ENCODE results near the gene PTK7. TPM values are rescaled to one million over a fixed set of nuclear protein-coding genes. Genes with fewer than 3 reads are reported as not detected.

Gene PTK7
- total and polyA plus RNA-seq, 2 of the 8 experiments (the other 6 are each of a cell fraction or from before 2014, with no cell fraction given), result 110 to 138 TPM

DNA sequence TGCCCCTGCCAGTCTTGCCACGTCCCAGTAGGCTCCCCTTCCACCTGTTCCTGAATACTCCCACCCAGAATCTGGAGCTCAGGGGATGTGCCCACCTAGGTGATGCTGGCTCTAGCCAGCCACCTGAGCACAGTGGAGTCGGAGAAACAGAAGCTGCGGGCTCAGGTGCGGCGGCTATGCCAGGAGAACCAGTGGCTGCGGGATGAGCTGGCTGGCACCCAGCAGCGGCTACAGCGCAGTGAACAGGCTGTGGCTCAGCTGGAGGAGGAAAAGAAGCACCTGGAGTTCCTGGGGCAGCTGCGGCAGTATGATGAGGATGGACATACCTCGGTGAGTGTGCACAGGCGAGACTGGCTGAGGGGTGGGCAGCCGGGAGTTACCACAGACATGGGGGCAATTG, 13.3 kb upstream of the PTK7 start:
- POLR2A ChIA-PET (ENCODE audit: partially characterized antibody), result interaction anchor here (0.6 to 3.2 kb wide), 3 partner anchors 11 to 889 kb away, joined by 3 to 17 read pairs (median 3); partner anchors contain the start of gene PTK7

More for the DNA sequence above, 13.3 kb upstream of the PTK7 start:
- Histone ChIP-seq H4K8ac (ENCODE audit: extremely low read depth, insufficient read depth, low read length) (no peak overlapping the region), H3K79me1 (ENCODE audit: low read depth, low read length) (peaks cover 10% of the 10 kb centered on the region), H4K5ac (ENCODE audit: insufficient read length, low read depth, low read length) (no peak overlapping the region), H2AFZ (ENCODE audit: low read length) (no peak overlapping the region), H4K20me1 (replicated peaks in 1 of 2; ENCODE audit: control insufficient read depth in 1 of 2, insufficient read depth in 2 of 2, low read length in 2 of 2) (no peaks in the 10 kb centered on the region), H3K9ac (replicated peaks in 1 of 4; ENCODE audit: extremely low read depth in 1 of 4, low read depth in 3 of 4, low read length in 3 of 4) (no peak overlapping the region), H3K9me3 (ENCODE audit: insufficient read depth in 2 of 2, low read depth in 1 of 2, low read length in 1 of 2) (no peaks in the 10 kb centered on the region), H2BK5ac (ENCODE audit: low read depth, low read length) (no peak overlapping the region), H3K79me2 (ENCODE audit: control insufficient read depth in 1 of 2, insufficient read depth in 2 of 2, low read length in 2 of 2) (peaks cover 6 to 13% of the 10 kb centered on the region in 2 experiments; a peak in 3 of 4 replicates), H2BK120ac (replicated peaks; ENCODE audit: low read depth, low read length) (no peak overlapping the region), H3K23me2 (ENCODE audit: low read depth, low read length) (peaks cover 10% of the 10 kb centered on the region; the same call in 1 of the 2 replicates), H3K18ac (ENCODE audit: extremely low read depth, low read length) (no peak overlapping the region), H3K23ac (ENCODE audit: insufficient read length) (no peak overlapping the region), H4K91ac (replicated peaks; ENCODE audit: insufficient read length, low read length) (no peak overlapping the region), H3K4me2 (ENCODE audit: insufficient read depth in 1 of 2, low read depth in 2 of 2, low read length in 2 of 2) (no peak overlapping the region), H3K4ac (replicated peaks; ENCODE audit: insufficient read length, low read depth, low read length) (no peak overlapping the region), H3K14ac (ENCODE audit: insufficient read length) (no peak overlapping the region), H2BK20ac (ENCODE audit: low read length) (no peak overlapping the region), H3K4me3 (ENCODE audit: extremely low read depth in 1 of 4, insufficient read depth in 2 of 4, low read depth in 3 of 4, low read length in 4 of 4) (no peak overlapping the region), H3K4me1 (replicated peaks in 1 of 4; ENCODE audit: control insufficient read depth in 3 of 4, insufficient read depth in 4 of 4, low read length in 3 of 4) (peaks cover 4 to 10% (median 5%) of the 10 kb centered on the region in 4 experiments; a peak in 5 of 7 replicates), H3K27ac (ENCODE audit: low read depth, low read length) (no peak overlapping the region), H3K36me3 (ENCODE audit: control insufficient read depth in 2 of 4, insufficient read depth in 4 of 4, low read length in 3 of 4) (peaks cover 0 to 2% (median under 1%) of the 10 kb centered on the region in 4 experiments; a peak in 4 of 8 replicates), H2AK5ac (ENCODE audit: low read depth, low read length) (no peak overlapping the region), H3K56ac (replicated peaks; ENCODE audit: insufficient read length, low read depth, low read length) (no peak overlapping the region), H3K27me3 (replicated peaks in 1 of 4; ENCODE audit: control insufficient read depth in 3 of 4, extremely low read depth in 1 of 4, insufficient read depth in 3 of 4, low read length in 3 of 4) (no peaks in the 10 kb centered on the region), H2BK15ac (ENCODE audit: low read length) (no peak overlapping the region), H2BK12ac (ENCODE audit: low read depth, low read length) (no peak overlapping the region)
- DNase-seq (ENCODE audit: low read depth in 1 of 2, low spot score in 2 of 2) (no peak), FAIRE-seq (no peak)
- 93% methylated on average over 12 of the region's 12 CpGs; no CpG with 5 or more reads in 1 of the 2 experiments for WGBS, 2 experiments (ENCODE audit: extremely low coverage in 1 of 2, insufficient coverage in 1 of 2, insufficient read length in 1 of 2, insufficient replicate concordance in 2 of 2, low coverage in 1 of 2, low lambda C conversion rate in 2 of 2, missing lambda C conversion rate in 1 of 2)
- TF ChIP-seq RNF2 (IDR thresholded peaks at IDR 0.05; ENCODE audit: borderline replicate concordance, low read depth, low read length, missing control alignments, poor library complexity, severe bottlenecking) (no peak), TAF1 (IDR thresholded peaks at IDR 0.05; ENCODE audit: low read depth, low read length) (no peak), ASH2L (IDR thresholded peaks at IDR 0.05; ENCODE audit: low read length) (no peak), EP300 (IDR thresholded peaks at IDR 0.05; ENCODE audit: borderline replicate concordance in 1 of 2, low read depth in 2 of 2, low read length in 2 of 2) (no peak), SIN3A (conservative IDR thresholded peaks at IDR 0.05 in 1 of 2, IDR thresholded peaks at IDR 0.05 in 1 of 2; ENCODE audit: low read depth in 1 of 2, low read length in 2 of 2) (no peak), MAFK (IDR thresholded peaks at IDR 0.05; ENCODE audit: low read depth, low read length) (no peak), TAF7 (optimal IDR thresholded peaks at IDR 0.05; ENCODE audit: borderline replicate concordance, low read depth, low read length) (no peak), EGR1 (IDR thresholded peaks at IDR 0.05; ENCODE audit: borderline replicate concordance, low read depth, low read length) (no peak), KDM1A (IDR thresholded peaks at IDR 0.05; ENCODE audit: borderline replicate concordance, low read length) (no peak)
- CTCF ChIA-PET (ENCODE audit: partially characterized antibody), result interaction anchor here (0.7 to 5.9 kb wide), 4 partner anchors 9 to 80 kb away, joined by 3 to 30 read pairs (median 4); no protein-coding TSS in a partner anchor
